Small intestine (tissue), 7 donors: Measurements from ENCODE around the gene FUOM. TPM values are rescaled to one million over a fixed set of nuclear protein-coding genes. Genes with fewer than 3 reads are reported as not detected.

ENCODE experiments used
- DNase-seq, 2 donors: peaks; one replicate each; pipeline versions ENCODE4 v3.0.0 to v3.0.0-alpha.2; 2013
- FAIRE-seq: peaks from 2 replicates; lab custom pipeline; 2012; peaks lifted over from hg19 to GRCh38; lab: Jason Lieb, UNC
- H3K27ac ChIP-seq, 3 donors: one replicate each; pipeline ENCODE4 v1.5.1; 2013; ENCODE audit warnings: low read length in 2 of 3, mild to moderate bottlenecking in 2 of 3, control low read depth in 1 of 3, inconsistent platforms in 1 of 3, low read depth in 1 of 3, moderate library complexity in 1 of 3
- H3K27me3 ChIP-seq, 3 donors: one replicate each; pipeline ENCODE4 v1.6.1; 2013; ENCODE audit warnings: low read length in 3 of 3, inconsistent platforms in 1 of 3; ENCODE audit not compliant: control insufficient read depth in 3 of 3, insufficient read depth in 3 of 3
- H3K36me3 ChIP-seq, 3 donors: one replicate each; pipeline ENCODE4 v1.6.1; 2013; ENCODE audit warnings: low read length in 3 of 3, inconsistent platforms in 1 of 3, low read depth in 1 of 3, mild to moderate bottlenecking in 1 of 3, moderate library complexity in 1 of 3; ENCODE audit not compliant: control insufficient read depth in 3 of 3, insufficient read depth in 2 of 3
- H3K4me1 ChIP-seq, 3 donors: one replicate each; pipeline ENCODE4 v1.6.1; 2013; ENCODE audit warnings: low read length in 2 of 3, inconsistent platforms in 1 of 3, low read depth in 1 of 3, mild to moderate bottlenecking in 1 of 3, moderate library complexity in 1 of 3; ENCODE audit not compliant: control insufficient read depth in 3 of 3, insufficient read depth in 2 of 3
- H3K4me3 ChIP-seq, 3 donors: one replicate each; pipeline ENCODE4 v1.5.1; 2013; ENCODE audit warnings: low read length in 3 of 3, control low read depth in 1 of 3, inconsistent platforms in 1 of 3, low read depth in 1 of 3, mild to moderate bottlenecking in 1 of 3, moderate library complexity in 1 of 3
- H3K9me3 ChIP-seq, 2 donors: one replicate each; pipeline ENCODE4 v1.6.1; 2013; ENCODE audit warnings: low read depth in 1 of 2, low read length in 1 of 2; ENCODE audit not compliant: control insufficient read depth in 2 of 2, insufficient read depth in 1 of 2
- WGBS, 3 donors: extraction: QIAGEN DNeasy Blood & Tissue Kit; methylation state at CpG; one replicate each; pipeline ENCODE4 v1.1.7; 2013; 5-methylcytosine and 5-hydroxymethylcytosine counted together
- polyA plus RNA-seq, 4 donors: library from polyadenylated mRNA; stranded (reverse) in 3 of 4; unstranded in 1 of 4; fragments of 200-250 nt in 3 of 4; fragments of 120-200 nt in 1 of 4; gene quantifications; one replicate each; pipeline versions ENCODE4 v1.2.1 to v1.2.3, GENCODE V29; 2013
- donor health status: healthy with polysubstance abuse.
- donor health status: control.
- donor health status: control.
- donor health status: Bipolar disorder and iron deficiency.
- donor health status: healthy.

FUOM gene
- polyA plus RNA-seq, 4 donors, result 62.5 to 320 (median 165) TPM

DNA sequence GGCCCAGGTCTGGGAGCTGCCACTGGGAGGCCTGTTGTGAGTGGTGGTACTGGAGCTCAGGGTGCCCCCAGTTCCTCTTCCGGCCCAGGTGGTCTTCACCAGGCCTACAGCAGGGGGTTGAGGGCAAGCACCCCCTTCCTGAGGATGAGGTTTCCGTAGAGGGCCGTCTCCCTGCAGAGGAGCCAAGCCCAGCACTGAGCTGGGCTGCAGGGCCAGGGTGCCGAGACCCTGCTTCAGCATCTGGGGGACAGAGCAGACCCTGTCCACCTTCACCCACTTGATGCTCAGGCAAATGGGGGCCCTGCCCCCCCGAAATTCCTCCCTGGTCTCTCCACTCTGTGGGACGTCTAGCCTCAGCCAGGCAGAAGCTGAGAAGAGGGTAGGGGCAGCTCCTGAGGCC lies 2.6 kb downstream of the FUOM start:
- H3K27me3 ChIP-seq, result no peaks in the 10 kb centered on the region
- no peak overlapping the region for H3K4me3 ChIP-seq
- 89 to 96% (median 93%) methylated on average over 6 of the region's 6 CpGs for WGBS, 3 donors
- peaks cover 4 to 27% (median 10%) of the 10 kb centered on the region in 3 donors for H3K4me1 ChIP-seq
- DNase-seq (no peak), FAIRE-seq (no peak)
- H3K36me3 ChIP-seq, result peaks cover 0 to 60% (median 2%) of the 10 kb centered on the region in 3 donors
- H3K27ac ChIP-seq, result no peak overlapping the region
- H3K9me3 ChIP-seq, result peaks cover 0 to 7% of the 10 kb centered on the region in 2 donors

DNA sequence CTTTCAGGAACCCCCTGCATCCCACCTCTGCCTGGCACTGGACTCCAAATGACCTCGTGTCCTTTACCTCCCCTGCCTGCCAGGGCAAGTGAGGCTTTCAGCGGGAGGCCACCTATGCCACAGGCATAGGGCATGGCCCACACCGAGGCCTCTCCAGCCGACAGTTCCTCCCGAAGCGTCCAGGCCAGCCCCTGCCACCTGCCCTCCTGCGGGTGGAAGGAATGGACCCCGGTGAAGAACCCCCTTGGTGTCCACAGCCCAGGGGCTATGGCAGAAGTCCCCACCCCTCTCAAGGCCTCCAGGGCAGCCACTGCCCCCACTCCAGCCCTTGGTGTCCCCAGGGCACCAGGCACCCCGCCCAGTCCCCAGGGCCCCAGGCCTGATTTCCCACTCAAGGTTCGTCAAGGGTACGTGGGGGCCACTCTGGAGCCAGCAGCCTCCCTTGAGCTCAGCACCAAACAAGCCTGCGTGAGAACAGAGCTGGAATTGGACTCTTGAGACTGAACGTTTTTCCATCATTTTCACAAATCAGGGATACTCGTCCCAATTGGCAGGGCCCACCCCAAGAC lies 3.1 kb downstream of the FUOM start:
- WGBS, 3 donors, result 87 to 92% (median 91%) methylated on average over 13 to 14 of the region's 14 CpGs
- FAIRE-seq, result no peak
- H3K27me3 ChIP-seq, result no peaks in the 10 kb centered on the region

DNA sequence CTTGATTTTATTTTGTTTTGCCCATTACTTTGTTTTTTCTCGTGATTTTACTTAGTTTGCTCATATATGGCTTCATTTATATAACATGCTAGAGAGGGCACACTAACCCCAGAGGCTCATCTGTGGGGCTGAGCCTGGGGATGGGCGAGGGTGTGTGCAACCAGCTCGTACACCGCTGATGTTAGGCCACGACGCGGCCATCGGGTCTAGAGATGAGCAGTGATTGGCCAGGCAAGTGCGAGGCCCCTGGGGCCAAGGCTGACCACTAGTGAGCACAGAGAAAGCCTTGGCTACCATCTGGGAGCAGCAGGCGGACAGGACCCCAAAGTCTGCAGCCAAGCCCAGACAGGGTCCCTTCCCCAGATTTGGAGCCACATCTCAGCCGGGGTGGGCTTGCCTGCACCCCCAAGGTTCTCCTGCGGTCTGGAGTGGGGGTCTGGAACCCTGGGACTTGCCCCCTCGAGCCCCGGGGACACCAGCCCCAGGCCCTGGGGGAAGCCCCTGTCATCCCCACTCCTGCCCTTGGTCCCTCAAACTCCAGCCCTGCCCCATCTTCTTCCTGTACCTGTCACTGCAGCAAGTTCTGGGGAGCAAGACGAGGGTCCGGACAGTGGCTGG lies 3.7 kb downstream of the FUOM start:
- Histone ChIP-seq H3K27me3 (no peaks in the 10 kb centered on the region), H3K36me3 (peaks cover 0 to 68% (median 2%) of the 10 kb centered on the region in 3 donors), H3K4me1 (peaks cover 4 to 28% (median 10%) of the 10 kb centered on the region in 3 donors), H3K27ac (no peak overlapping the region), H3K9me3 (peaks cover 0 to 7% of the 10 kb centered on the region in 2 donors), H3K4me3 (no peak overlapping the region)
- DNase-seq (no peak), FAIRE-seq (no peak)
- WGBS, 3 donors, result 77 to 85% (median 82%) methylated on average over 15 to 16 of the region's 16 CpGs

More for the DNA sequence above, 3.1 kb downstream of the FUOM start:
- Histone ChIP-seq H3K9me3 (peaks cover 0 to 7% of the 10 kb centered on the region in 2 donors), H3K4me3 (no peak overlapping the region), H3K27ac (no peak overlapping the region), H3K4me1 (peaks cover 4 to 27% (median 10%) of the 10 kb centered on the region in 3 donors), H3K36me3 (peaks cover 0 to 64% (median 2%) of the 10 kb centered on the region in 3 donors)
- DNase-seq, result no peak

DNA sequence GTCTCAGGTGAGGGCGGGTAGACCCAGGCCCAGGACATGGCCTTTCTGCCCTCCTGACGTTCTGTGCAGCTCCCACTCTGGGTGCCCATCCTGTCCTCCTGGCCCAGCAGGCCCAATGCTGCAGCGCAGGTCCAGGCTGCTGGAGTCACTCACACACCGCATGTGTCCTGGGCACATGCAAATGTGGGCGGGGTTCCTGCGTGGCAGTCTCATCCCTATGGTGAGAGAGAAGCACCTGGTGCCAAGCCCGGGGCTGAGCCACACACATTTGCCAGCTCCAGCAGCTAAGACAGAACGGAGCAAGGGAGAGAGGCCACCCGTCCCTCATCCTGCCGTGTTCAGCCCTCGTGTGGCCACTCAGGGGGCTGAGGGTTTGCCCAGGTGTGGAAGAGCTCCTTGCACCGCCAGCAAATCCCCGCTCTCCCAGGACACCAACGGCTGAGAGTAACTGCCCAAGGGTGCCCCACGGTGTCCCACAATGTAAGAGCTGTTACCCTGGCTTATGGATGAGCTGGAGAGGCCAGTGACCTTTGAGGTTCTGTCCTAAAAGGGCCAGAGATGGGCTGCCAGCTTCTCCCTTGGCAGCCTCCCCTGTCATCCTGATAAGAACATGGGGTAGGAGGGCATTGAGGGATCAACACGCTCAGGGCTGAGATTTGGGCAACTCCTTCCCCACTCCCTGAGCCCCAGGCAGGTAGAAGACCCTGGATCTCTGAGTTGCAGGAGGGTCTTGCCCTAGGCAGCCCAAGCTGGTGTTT lies 4.4 kb downstream of the FUOM start:
- Histone ChIP-seq H3K27ac (no peak overlapping the region), H3K27me3 (no peaks in the 10 kb centered on the region)

DNA sequence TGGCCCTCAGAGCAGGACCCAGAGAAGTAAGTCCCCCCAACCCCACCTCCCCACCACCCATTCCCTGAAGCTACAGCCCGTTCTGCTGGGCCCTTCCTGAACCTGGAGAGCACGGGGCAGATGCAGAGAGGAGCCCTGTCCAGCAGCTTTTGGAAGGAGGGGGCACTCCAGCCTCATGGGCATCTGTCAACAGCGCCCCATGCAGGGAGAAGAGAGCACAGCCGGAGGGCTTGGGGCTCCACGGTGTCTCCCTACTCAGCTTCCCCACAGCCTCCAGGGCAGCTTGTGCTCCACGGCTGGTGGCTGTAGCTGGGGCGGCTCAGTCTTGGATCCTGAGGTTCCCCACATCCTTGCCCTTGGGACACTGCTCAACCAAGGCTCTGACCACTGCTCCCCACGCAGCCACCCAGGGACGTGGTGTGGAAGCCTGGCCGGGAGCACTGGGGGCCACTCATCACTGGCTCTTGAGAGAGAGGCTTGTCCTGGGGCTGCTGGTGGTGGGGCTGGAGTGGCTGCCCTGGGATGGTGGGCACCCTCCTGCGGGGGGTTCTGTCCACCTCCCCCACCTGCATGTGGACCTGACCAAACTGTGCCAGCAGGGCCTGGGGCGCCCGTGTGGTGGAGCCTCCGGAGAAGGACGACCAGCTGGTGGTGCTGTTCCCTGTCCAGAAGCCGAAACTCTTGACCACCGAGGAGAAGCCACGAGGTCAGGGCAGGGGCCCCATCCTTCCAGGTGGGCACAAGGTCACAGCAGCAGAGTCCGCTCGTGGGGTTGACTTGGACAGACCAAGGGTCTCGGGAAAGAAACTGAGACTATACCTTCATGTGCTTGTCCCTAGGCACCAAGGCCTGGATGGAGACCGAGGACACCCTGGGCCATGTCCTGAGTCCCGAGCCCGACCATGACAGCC lies 6.2 kb downstream of the FUOM start:
- peaks cover 0 to 70% (median 2%) of the 10 kb centered on the region in 3 donors for H3K36me3 ChIP-seq
- DNase-seq (no peak), FAIRE-seq (no peak)
- no peaks in the 10 kb centered on the region for H3K27me3 ChIP-seq
- 69 to 80% (median 79%) methylated on average over 22 to 24 of the region's 24 CpGs for WGBS, 3 donors
- no peak overlapping the region for H3K4me3 ChIP-seq
- no peak overlapping the region for H3K27ac ChIP-seq
- peaks cover 1 to 40% (median 6%) of the 10 kb centered on the region in 3 donors for H3K4me1 ChIP-seq
- peaks cover 0 to 2% of the 10 kb centered on the region in 2 donors for H3K9me3 ChIP-seq

More for the DNA sequence above, 4.4 kb downstream of the FUOM start:
- Histone ChIP-seq H3K4me1 (peaks cover 4 to 23% (median 6%) of the 10 kb centered on the region in 3 donors), H3K9me3 (peaks cover 0 to 6% of the 10 kb centered on the region in 2 donors), H3K4me3 (no peak overlapping the region), H3K36me3 (peaks cover 0 to 70% (median 2%) of the 10 kb centered on the region in 3 donors)
- DNase-seq, result peak in 1 of 2 donors; percentile 60
- no peak for FAIRE-seq
- 37 to 64% (median 51%) methylated on average over 16 of the region's 16 CpGs for WGBS, 3 donors

DNA sequence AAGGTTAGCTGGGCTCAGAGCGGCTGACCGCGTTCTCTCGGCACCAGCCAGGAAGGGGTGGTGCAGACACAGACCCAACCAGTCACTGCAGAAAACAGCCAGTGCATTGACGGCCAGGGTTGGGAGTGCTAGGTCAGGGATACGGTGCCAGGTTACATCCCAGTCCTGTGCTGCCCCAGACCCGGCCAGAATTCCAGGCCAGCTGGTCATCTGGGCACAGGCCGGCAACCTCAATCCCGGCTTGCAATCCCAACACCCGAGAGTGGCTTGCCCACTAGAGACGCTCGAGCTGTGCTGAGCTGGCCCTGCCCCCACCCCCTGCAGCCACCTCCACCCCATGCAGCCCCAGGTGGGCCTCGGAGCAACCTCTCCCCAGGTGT lies 6.9 kb downstream of the FUOM start:
- WGBS, 3 donors, result 57 to 85% (median 72%) methylated on average over 11 to 13 of the region's 13 CpGs
- Histone ChIP-seq H3K4me3 (no peak overlapping the region), H3K9me3 (peaks cover 0 to 3% of the 10 kb centered on the region in 2 donors), H3K4me1 (peaks cover 0 to 33% (median 2%) of the 10 kb centered on the region in 3 donors), H3K27ac (peak overlapping the region in 1 of 3 donors; percentile 8), H3K27me3 (no peaks in the 10 kb centered on the region), H3K36me3 (peaks cover 0 to 63% (median 0%) of the 10 kb centered on the region in 3 donors)
- DNase-seq (no peak), FAIRE-seq (no peak)

DNA sequence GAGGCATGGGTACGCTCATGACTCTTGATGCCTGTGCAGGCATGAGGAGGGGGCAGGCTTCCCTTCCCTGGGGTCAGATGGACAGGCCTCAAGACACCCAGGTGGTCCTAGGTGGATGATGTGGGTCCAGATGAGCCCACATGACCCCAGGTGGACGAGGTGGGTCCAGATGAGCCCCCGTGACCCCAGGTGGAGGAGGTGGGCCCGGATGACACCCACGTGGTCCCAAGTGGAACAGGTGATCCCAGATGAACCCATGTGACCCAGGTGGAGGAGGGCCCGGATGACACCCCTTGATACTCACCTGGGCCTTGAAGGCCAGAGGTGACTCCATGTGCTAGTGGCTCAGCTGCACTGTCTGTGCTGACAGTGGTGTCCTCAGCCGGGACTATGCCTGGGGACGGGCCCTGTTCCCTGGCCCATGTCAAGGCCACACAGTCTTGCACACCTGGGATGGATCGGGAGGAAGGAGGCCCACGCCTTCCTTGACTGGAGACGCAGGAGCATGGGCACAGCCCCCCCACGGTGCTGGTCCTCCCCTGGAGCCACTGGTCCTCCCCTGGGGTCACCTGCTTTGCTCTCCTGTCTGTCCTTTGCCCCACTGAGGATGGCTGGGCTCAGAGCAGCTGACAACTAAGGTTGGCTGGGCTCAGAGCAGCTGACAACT lies 7.4 kb downstream of the FUOM start:
- Histone ChIP-seq H3K27me3 (no peaks in the 10 kb centered on the region), H3K9me3 (peaks cover 0 to 6% of the 10 kb centered on the region in 2 donors), H3K36me3 (peaks cover 0 to 57% (median 0%) of the 10 kb centered on the region in 3 donors), H3K4me1 (peaks cover 0 to 30% (median 2%) of the 10 kb centered on the region in 3 donors), H3K27ac (peak overlapping the region in 1 of 3 donors; percentile 8), H3K4me3 (no peak overlapping the region)
- no peak for FAIRE-seq
- 77 to 80% (median 77%) methylated on average over 11 to 12 of the region's 12 CpGs for WGBS, 3 donors
- DNase-seq, result no peak
